HepG2 (cell line): ENCODE results near the gene LST1. TPM values are rescaled to one million over a fixed set of nuclear protein-coding genes. Genes with fewer than 3 reads are reported as not detected.

ENCODE experiments used
- AGO2 ChIP-seq: fragments of 200-400 bp; formaldehyde crosslinking; optimal IDR thresholded peaks from 2 replicates; pipeline ENCODE3; 2017; ENCODE audit warnings: mild to moderate bottlenecking, low read depth, low read length, moderate library complexity
- DNMT3B ChIP-seq: conservative IDR thresholded peaks from 2 replicates; pipeline ENCODE4 v1.6.1; 2016; ENCODE audit warnings: missing biosample characterization, control low read depth
- ESRRA ChIP-seq: sonication (generic); formaldehyde crosslinking; IDR thresholded peaks from 2 replicates; pipeline ENCODE4 v1.5.1; 2020; ENCODE audit warnings: mild to moderate bottlenecking, low read depth, missing genetic modification reagents
- FOXA1 ChIP-seq, 2 experiments: fragments of 450-650 bp in 1 of 2; sonication (generic) in 1 of 2; formaldehyde crosslinking in 1 of 2; IDR thresholded peaks; 2 replicates each; pipeline versions ENCODE4 v1.4.0 to v1.6.1; 2016 to 2020; ENCODE audit warnings: missing genetic modification reagents in 1 of 2
- NCOA1 ChIP-seq: sonication (generic); formaldehyde crosslinking; IDR thresholded peaks from 2 replicates; pipeline ENCODE4 v1.9.0; 2021; ENCODE audit warnings: missing genetic modification reagents
- PRMT3 ChIP-seq: sonication (generic); formaldehyde crosslinking; IDR thresholded peaks from 2 replicates; pipeline ENCODE4 v1.8.1; 2022; ENCODE audit warnings: low read depth, mild to moderate bottlenecking, moderate library complexity, missing genetic modification reagents, borderline replicate concordance
- RNF2 ChIP-seq: fragments of 450-650 bp; conservative IDR thresholded peaks from 2 replicates; pipeline ENCODE4 v1.6.1; 2016; ENCODE audit warnings: low read depth
- SYNCRIP ChIP-seq: fragments of 200-400 bp; formaldehyde crosslinking; IDR thresholded peaks from 2 replicates; pipeline ENCODE4 v1.6.1; 2018; ENCODE audit warnings: mild to moderate bottlenecking, low read depth, low read length; ENCODE audit not compliant: insufficient read depth
- TAF15 ChIP-seq: fragments of 200-400 bp; formaldehyde crosslinking; IDR thresholded peaks from one replicate; pipeline ENCODE4 v1.6.1; 2018; ENCODE audit warnings: mild to moderate bottlenecking, low read depth, low read length; ENCODE audit not compliant: poor library complexity, severe bottlenecking
- TCF7L2 ChIP-seq: IDR thresholded peaks from 2 replicates; pipeline ENCODE4 v1.6.1; 2011; ENCODE audit warnings: mild to moderate bottlenecking, low read depth, low read length, moderate library complexity
- ZBTB4 ChIP-seq: sonication (generic); formaldehyde crosslinking; IDR thresholded peaks from 2 replicates; pipeline ENCODE4 v1.4.0; 2020; ENCODE audit warnings: missing genetic modification reagents, mild to moderate bottlenecking, borderline replicate concordance
- ZGPAT ChIP-seq: IDR thresholded peaks from 2 replicates; pipeline ENCODE4 v1.6.1; 2016; ENCODE audit warnings: mild to moderate bottlenecking
- ZKSCAN8 ChIP-seq: IDR thresholded peaks from 2 replicates; pipeline ENCODE4 v1.6.1; 2016; ENCODE audit warnings: borderline replicate concordance, missing genetic modification reagents, missing compliant biosample characterization
- ZMAT5 ChIP-seq: sonication (generic); formaldehyde crosslinking; IDR thresholded peaks from 2 replicates; pipeline ENCODE4 v1.5.0; 2020; ENCODE audit warnings: mild to moderate bottlenecking, low read depth, missing genetic modification reagents, borderline replicate concordance
- ZNF33B ChIP-seq: sonication (generic); formaldehyde crosslinking; IDR thresholded peaks from 2 replicates; pipeline ENCODE4 v1.5.1; 2020; ENCODE audit warnings: mild to moderate bottlenecking, missing genetic modification reagents
- ZNF569 ChIP-seq: sonication (generic); formaldehyde crosslinking; IDR thresholded peaks from 2 replicates; pipeline ENCODE4 v1.5.0; 2020; ENCODE audit warnings: mild to moderate bottlenecking, missing genetic modification reagents, moderate library complexity, borderline replicate concordance
- ZNF703 ChIP-seq: sonication (generic); formaldehyde crosslinking; IDR thresholded peaks from 2 replicates; pipeline ENCODE4 v1.5.1; 2020; ENCODE audit warnings: missing genetic modification reagents, mild to moderate bottlenecking, moderate library complexity, borderline replicate concordance
- ZNF710 ChIP-seq: sonication (generic); formaldehyde crosslinking; IDR thresholded peaks from 2 replicates; pipeline ENCODE4 v1.5.0; 2020; ENCODE audit warnings: mild to moderate bottlenecking, missing genetic modification reagents, borderline replicate concordance
- polyA plus RNA-seq, 8 experiments: library from polyadenylated mRNA; depleted of rRNA in 3 of 8; stranded (reverse) in 7 of 8; unstranded in 1 of 8; fragments of >200 nt; fragmentation: Illumina TruSeq in 4 of 8; extraction: Trizol in 4 of 8; gene quantifications; 2 replicates each; pipeline versions ENCODE4 v1.2.1 to v1.2.3, GENCODE V29; 2011 to 2016; ENCODE audit warnings: low read depth in 4 of 8, missing spikeins in 1 of 8, mixed read lengths in 1 of 8; ENCODE audit not compliant: insufficient read depth in 1 of 8
- total RNA-seq, 5 experiments: library from RNA; depleted of rRNA; stranded (reverse); fragments of >200 nt; fragmentation: Illumina TruSeq; extraction: Trizol; gene quantifications; 2 replicates each; pipeline ENCODE4 v1.2.3, GENCODE V29; 2016; ENCODE audit warnings: low read depth in 1 of 5
- TF ChIP-seq, protein P1 (sequence below): sonication (generic); formaldehyde crosslinking; conservative IDR thresholded peaks from 2 replicates; pipeline ENCODE4 v1.8.0; 2022; ENCODE audit warnings: mild to moderate bottlenecking, moderate library complexity, missing genetic modification reagents

LST1 gene
- total and polyA plus RNA-seq, 2 of the 13 experiments (the other 11 are each of a cell fraction or from before 2014, with no cell fraction given): not detected

DNA sequence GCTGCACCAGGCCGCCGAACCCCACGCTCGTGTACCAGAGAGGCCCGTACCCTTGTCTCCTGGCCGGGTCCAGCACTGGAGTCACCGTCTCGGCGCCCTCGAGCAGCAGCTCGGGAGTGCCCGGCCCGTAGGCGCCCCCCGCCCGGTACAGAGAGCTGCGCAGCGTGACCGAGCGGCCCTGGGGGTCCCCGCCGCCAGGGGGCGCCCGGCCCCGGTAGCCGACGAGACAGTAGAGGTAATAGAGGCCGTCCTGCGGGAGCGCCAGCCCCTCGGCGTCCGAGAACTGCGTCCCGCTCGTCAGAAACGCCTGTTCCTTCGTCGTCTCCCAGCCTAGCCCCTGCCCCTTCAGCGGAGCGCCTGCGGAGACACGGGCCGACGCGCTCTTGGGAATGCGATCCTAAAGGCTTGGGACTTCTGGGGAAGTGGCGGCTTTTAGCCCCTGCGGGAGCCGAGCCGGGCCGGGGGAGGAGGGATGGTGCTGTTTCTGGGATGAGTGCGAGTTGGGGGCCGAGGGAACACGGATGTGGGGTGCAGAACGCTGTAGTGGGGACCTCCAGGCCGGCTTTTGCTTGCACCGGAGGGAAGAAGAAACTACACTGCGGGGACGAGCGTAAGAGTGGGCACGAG, 5.2 kb upstream of the LST1 start (continued):
- TF ChIP-seq ZNF569 (CRISPR knock-in tag) (no peak), AGO2 (no peak), ZNF703 (CRISPR knock-in tag) (no peak), SYNCRIP (no peak), TCF7L2 (no peak), PRMT3 (CRISPR knock-in tag) (0 out of 2 replicates have a peak, but pooled peaks have one; percentile 33), NCOA1 (CRISPR knock-in tag) (peak; percentile 91; the same call in 1 of the 2 replicates), ZGPAT (CRISPR knock-in tag) (peak; percentile 91), DNMT3B (no peak), ZMAT5 (no peak), RNF2 (peak; percentile 40; the same call in 1 of the 2 replicates), TAF15 (peak; percentile 45), ESRRA (CRISPR knock-in tag) (no peak), FOXA1 (IDR thresholded peaks at IDR 0.05) (no peak), FOXA1 (CRISPR knock-in tag; IDR thresholded peaks at IDR 0.05) (0 out of 2 replicates have a peak, but pooled peaks have one; percentile 6), ZBTB4 (CRISPR knock-in tag) (no peak), ZKSCAN8 (CRISPR knock-in tag) (no peak; the same call in 1 of the 2 replicates), ZNF710 (peak; percentile 88; the same call in 1 of the 2 replicates), ZNF33B (CRISPR knock-in tag) (0 out of 2 replicates have a peak, but pooled peaks have one; percentile 44)
- TF ChIP-seq, protein P1, sequence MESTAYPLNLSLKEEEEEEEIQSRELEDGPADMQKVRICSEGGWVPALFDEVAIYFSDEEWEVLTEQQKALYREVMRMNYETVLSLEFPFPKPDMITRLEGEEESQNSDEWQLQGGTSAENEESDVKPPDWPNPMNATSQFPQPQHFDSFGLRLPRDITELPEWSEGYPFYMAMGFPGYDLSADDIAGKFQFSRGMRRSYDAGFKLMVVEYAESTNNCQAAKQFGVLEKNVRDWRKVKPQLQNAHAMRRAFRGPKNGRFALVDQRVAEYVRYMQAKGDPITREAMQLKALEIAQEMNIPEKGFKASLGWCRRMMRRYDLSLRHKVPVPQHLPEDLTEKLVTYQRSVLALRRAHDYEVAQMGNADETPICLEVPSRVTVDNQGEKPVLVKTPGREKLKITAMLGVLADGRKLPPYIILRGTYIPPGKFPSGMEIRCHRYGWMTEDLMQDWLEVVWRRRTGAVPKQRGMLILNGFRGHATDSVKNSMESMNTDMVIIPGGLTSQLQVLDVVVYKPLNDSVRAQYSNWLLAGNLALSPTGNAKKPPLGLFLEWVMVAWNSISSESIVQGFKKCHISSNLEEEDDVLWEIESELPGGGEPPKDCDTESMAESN (CRISPR knock-in tag): peak; percentile 76; the same call in 1 of the 2 replicates
